H7 (cell line): ENCODE measurements around the gene ZC3H7B. TPM values are rescaled to one million over a fixed set of nuclear protein-coding genes. Genes with fewer than 3 reads are reported as not detected.

Experiments used
- DNase-seq: peaks from one replicate; pipeline ENCODE4 v3.0.0; 2012
- H3K27me3 ChIP-seq: 2 replicates; pipeline ENCODE4 v1.6.0; 2011; ENCODE audit warnings: mild to moderate bottlenecking, low read length; ENCODE audit not compliant: control insufficient read depth, insufficient read depth
- H3K36me3 ChIP-seq: replicated peaks from 2 replicates; pipeline ENCODE4 v1.5.1; 2011; ENCODE audit warnings: low read length; ENCODE audit not compliant: control insufficient read depth, insufficient read depth
- H3K4me3 ChIP-seq: 2 replicates; pipeline ENCODE4 v1.5.1; 2011; ENCODE audit warnings: low read depth, mild to moderate bottlenecking, control low read depth, low read length, moderate library complexity; ENCODE audit not compliant: insufficient read depth
- total RNA-seq: library from RNA; depleted of rRNA; stranded (reverse); fragments of >200 nt; shearing (Covaris generic); gene quantifications from 2 replicates; pipeline ENCODE4 v1.2.3, GENCODE V29; 2014

ZC3H7B gene
- total RNA-seq, 1 experiment from 2014 or later, result 58.2 TPM

DNA sequence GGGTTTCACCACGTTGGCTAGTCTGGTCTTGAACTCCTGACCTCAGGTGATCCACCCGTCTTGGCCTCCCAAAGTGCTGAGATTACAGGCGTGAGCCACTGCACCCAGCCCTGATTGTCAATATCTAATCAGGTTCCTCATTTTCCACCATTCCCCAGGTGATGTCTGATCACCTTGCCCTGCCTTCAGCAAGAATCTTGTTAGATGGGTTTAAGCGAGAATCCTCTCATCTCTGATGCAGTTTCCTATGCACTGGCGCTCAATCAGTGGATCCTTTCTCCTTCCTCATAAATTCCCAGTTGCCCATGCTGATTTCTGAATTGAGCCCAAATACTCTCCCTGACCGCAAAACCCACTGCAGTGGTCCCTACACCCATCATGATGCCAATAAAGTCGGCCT is 664 bp upstream of the ZC3H7B start:
- no peaks in the 10 kb centered on the region for H3K27me3 ChIP-seq
- H3K36me3 ChIP-seq, result peaks cover 4% of the 10 kb centered on the region; the same call in 1 of the 2 replicates
- peak overlapping the region; percentile 78; the same call in 1 of the 2 replicates for H3K4me3 ChIP-seq
- DNase-seq, result no peak

DNA sequence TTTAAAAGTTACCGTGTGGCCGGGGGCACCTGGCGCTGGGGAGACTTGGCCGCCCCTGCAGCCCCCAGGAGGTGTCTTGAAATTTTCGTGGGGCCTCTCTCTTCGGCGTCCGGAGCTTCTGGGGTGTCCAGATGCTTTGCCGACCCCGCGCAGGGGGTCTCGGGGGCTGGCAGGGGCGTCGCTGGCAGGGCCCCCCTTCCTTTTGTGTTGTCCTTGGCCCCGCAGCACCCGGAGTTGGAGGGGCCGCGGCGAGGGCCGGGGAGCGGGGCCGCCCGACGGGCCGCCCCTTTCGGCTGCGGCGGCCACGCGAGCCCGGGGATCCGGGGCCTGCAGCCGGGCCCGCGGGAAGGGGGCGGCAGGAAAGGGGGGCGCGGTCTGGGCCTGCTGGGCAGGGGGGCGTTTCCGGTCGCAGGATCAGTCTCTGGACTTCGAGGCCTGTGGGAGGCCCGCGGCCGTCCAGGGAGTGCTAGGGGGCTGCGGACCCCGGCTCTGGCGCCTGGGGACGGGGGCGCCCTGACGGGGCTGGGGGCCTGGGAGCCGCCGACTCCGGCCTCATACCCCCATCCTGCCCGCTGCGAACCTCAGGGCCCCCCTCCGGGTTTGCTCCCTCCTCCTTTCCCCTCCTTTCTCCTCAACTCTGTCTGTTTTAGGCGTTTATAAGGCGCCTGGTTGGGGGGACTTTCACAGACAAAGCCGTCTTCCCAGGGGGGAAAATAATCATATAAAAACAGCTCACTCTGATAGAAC is 869 bp downstream of the ZC3H7B start:
- DNase-seq, result peak; percentile 91
- Histone ChIP-seq H3K4me3 (peak overlapping the region; percentile 78), H3K36me3 (peaks cover 4% of the 10 kb centered on the region; the same call in 1 of the 2 replicates), H3K27me3 (no peaks in the 10 kb centered on the region)

DNA sequence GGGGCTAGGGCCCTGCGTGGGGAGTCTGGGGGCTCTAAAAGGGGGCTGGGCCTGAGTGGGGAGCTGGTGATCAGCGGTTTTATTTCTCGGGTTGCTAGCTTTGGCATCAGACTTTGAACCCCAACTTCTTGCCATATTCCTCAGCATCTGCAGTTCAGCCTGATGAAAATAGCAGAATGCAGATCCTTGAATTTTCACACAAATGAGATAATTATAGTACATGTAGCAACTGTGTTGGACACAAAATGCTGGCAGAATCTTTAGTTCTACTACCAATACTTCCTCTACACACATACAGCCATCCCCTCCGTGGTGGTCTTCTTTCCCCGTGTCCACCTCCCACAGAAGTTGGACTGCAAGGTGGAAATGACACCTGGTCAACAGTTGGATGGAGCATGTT is 1.5 kb downstream of the ZC3H7B start:
- no peak for DNase-seq
- H3K27me3 ChIP-seq, result no peaks in the 10 kb centered on the region
- H3K36me3 ChIP-seq, result peaks cover 5% of the 10 kb centered on the region; the same call in 1 of the 2 replicates
- H3K4me3 ChIP-seq, result peak overlapping the region; percentile 78

DNA sequence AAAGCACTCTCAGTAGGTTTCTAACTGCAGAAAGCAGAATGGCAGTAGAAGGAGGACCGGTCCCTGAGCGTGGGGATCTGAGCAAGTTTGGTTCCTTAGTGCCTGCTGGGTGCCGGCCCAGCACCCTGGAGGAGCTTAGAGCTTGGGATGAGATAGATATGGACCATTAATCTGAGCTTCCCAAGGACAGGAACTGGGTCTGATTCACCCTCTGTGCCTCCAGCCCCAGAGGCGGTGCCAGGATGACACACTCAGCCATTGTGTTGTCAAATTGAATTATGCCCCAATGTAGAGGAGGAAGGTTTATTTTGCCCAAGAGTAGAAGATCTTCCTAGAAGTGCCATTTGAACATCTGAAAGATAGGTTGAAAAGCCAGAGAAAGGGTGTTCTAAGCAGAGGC is 4.3 kb downstream of the ZC3H7B start:
- Histone ChIP-seq H3K4me3 (no peak overlapping the region), H3K27me3 (no peaks in the 10 kb centered on the region), H3K36me3 (peaks cover 5% of the 10 kb centered on the region; the same call in 1 of the 2 replicates)
- DNase-seq, result no peak

DNA sequence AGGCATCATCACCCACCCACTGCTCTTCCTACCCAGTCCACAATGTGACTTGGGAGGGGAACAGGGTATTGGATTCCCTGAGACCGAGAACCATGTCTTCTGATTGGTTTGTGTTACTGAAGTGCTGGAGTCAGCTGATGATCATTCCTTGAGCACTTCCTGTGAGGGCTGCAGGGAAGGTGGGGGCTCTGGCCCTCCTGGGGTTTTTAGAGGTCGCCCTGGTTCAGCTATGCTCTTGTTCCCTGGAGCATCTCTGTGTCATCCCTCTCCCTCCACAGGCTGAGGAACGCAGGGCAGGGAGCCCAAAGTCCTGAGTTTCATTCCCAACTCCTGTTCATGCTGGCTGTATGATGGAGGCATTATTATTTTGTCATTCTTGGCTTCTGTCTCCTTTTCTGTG is 6.7 kb downstream of the ZC3H7B start:
- no peak for DNase-seq
- Histone ChIP-seq H3K36me3 (peaks cover 5% of the 10 kb centered on the region; the same call in 1 of the 2 replicates), H3K4me3 (no peak overlapping the region), H3K27me3 (no peaks in the 10 kb centered on the region)

DNA sequence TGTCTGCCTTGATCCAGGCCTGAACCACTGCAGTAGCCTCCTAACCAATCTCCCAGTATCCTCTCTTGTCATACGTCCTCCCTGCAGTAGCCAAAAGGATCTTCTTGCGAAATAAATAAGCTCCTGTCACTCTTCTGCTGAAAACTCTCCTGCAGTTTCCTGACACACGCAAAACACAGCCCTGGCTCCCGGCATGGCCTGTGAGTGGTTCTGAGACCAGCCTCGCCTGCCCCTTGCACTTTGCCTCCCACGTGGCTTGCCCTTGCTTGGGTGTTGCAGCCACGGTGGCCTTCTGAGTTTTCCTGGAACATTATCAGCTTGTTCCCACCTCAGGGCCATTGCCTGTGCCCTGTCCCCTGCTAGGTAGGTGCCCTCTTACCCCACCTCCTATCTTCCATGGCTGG is 7.2 kb downstream of the ZC3H7B start:
- H3K27me3 ChIP-seq, result no peaks in the 10 kb centered on the region
- no peak overlapping the region for H3K4me3 ChIP-seq
- DNase-seq, result no peak
- peaks cover 5% of the 10 kb centered on the region; the same call in 1 of the 2 replicates for H3K36me3 ChIP-seq

DNA sequence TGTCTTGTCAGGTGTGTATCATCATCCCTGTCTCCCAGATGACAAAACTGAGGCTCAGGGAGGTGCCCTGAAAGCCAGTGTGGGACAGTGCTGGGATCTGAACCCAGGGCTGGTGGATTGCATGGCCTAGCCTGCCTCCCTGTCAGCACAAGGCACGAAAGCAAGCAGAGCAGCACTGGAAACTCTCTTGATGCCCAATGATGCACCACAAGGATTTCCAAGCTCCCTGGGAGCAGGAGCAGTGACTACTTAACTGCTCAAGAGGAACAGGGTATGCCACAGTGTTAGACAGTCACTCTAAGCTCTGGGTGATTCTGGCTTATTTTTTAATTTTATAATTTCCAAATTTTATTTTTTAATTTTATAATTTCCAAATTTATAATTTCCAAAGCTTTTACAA is 9.0 kb downstream of the ZC3H7B start:
- no peaks in the 10 kb centered on the region for H3K27me3 ChIP-seq

DNA sequence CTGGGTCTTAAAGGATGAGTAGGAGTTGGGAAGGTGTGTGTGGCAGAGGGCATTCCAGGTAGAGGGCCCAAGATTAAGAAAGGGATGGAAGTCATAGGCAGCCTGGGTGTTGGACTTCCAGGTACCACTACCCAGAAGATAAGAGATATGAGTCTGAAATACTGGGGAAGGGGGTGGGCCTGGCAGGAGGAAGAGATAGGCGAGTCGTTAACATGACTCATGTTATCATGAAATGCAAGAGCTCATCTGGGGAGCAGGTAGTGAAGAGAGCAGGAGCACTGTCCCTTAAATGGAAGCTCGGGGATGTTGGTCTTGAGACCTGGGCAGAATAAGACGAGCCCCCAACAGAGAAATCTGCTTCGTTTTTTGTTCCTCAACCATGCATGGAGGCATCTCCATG is 10.2 kb downstream of the ZC3H7B start:
- H3K4me3 ChIP-seq, result no peak overlapping the region
- peaks cover 3% of the 10 kb centered on the region for H3K36me3 ChIP-seq
- no peaks in the 10 kb centered on the region for H3K27me3 ChIP-seq
- DNase-seq, result no peak

More for the DNA sequence above, 9.0 kb downstream of the ZC3H7B start:
- Histone ChIP-seq H3K36me3 (peaks cover 1% of the 10 kb centered on the region; the same call in 1 of the 2 replicates), H3K4me3 (no peak overlapping the region)
- DNase-seq, result no peak

DNA sequence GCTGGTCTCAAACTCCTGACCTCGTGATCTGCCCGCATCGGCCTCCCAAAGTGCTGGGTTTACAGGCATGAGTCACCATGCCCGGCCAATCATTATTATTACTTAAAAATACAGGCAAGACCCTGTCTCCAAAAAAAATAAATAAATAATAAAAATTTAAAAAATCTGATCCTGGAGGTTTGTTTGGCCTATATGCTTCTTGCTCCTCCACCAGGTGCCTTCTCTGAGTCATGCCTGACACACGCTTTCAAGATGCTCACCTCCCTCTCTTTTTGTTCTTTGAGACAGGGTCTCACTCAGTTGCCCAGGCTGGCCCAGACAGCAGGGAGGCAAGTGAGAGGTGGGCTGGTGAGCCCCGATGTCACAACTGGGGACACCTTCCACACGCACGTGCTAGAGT is 13.5 kb downstream of the ZC3H7B start:
- no peak overlapping the region for H3K4me3 ChIP-seq
- no peaks in the 10 kb centered on the region for H3K27me3 ChIP-seq
- H3K36me3 ChIP-seq, result peaks cover 2% of the 10 kb centered on the region
- DNase-seq, result no peak

DNA sequence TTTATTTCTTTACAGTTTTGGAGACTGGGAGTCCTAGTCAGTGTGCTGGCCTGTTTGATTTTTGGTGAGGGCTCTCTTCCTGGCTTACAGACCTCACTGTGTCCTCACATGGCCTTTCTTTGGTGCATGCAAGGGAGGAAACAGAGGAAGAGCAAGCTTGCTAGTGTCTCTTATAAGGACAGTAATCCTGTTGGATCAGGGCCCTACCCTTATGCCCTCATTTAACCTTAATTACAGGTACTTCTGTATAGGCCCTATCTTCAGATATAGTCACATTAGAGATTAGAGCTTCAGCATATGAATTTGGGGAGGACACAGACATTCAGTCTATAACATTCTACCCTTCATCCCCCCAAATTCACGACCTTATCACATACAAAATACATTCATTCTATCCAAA is 14.3 kb downstream of the ZC3H7B start:
- no peaks in the 10 kb centered on the region for H3K27me3 ChIP-seq
- H3K36me3 ChIP-seq, result peaks cover 2% of the 10 kb centered on the region
- no peak for DNase-seq
- H3K4me3 ChIP-seq, result no peak overlapping the region

DNA sequence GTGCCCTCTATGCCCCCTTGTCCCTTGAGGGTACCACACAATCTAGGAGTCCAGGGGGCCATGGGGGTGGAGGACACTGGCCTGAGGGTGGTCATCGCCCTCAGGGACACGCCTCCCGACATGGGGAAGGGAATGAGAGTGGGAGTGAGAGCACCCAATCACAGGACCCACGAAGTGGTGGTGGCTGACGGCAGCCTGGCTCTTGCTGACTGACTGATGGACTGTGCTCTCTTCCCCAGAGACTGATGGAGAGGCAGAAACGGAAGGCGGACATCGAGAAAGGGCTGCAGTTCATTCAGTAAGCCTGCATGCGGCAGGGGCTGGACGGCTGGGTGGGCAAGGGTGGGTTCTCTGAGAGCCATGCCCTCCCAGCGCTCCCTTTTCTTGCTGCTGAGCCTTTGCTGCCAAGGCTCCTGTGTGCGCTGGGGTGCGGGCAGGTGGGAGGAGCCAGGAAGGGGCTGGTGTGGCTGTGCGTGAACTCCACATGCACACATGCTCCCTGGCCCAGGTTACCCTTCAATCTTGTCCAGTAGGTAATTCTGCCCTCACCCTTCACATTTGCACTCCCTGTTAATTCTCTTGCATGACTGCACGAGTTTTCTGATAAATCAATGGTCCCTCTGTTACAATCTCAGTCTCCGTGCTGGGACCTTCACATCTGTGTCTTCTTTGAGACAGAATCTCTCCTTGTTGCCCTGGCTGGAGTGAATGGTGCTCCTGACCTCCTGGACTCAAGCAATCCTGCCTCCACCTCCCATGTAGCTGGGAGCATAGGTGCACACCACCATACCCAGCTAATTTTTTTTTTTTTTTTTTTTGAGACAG is 19.3 kb downstream of the ZC3H7B start:
- Histone ChIP-seq H3K27me3 (no peaks in the 10 kb centered on the region), H3K4me3 (no peak overlapping the region), H3K36me3 (peaks cover 9% of the 10 kb centered on the region)
- no peak for DNase-seq

DNA sequence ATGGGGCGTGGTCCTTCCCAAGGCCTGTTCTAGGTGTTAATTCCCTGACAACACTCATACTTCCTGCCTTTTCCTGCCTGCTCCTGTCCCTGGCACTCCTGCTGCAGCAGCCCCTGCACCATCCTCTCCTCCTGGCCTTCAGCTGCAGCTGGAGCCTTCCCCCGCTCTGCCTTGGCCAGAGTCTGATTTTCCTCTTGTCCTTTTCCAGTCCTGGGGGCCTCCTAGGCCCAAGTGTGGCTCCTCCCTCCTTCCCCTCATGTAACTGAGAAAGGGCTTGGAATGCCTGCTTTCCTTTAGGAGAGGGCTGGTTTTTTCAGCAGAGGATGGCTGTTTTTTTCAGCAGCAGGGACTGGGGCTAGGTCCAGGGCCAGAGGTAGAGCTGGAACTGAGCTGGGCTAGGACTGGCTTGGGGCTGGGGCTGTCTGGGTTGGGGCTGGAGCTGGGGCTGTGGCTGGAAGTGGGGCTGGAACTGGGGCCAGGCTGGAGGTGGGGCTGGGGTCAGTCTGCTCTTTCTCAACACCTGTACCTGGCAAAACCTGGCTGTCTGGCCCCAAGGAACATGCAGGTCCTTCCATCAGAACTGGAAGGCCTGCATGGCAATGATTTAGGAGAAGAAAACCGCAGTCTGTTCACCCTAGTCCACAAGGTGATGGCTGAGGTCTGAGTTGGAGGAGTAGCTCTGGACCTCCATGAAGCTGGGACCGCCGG is 23.6 kb downstream of the ZC3H7B start:
- Histone ChIP-seq H3K36me3 (peaks cover 28% of the 10 kb centered on the region), H3K4me3 (no peak overlapping the region), H3K27me3 (no peaks in the 10 kb centered on the region)
- no peak for DNase-seq

DNA sequence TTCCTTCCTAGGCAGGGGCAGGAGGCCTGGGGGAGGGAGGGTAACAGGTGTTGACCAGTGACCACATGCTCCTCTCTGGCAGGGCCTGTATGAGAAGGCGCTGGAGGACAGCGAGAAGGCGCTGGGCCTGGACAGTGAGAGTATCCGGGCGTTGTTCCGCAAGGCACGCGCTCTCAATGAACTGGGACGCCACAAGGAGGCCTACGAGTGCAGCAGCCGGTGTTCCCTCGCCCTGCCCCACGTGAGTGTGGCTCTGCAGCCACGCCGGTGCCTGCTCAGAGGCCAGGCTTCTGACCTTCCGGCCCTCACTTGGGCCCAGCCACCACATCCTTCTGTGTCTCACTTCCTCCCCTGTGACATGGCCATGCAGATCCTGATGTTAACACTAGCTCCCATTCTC is 25.8 kb downstream of the ZC3H7B start:
- no peaks in the 10 kb centered on the region for H3K27me3 ChIP-seq
- peaks cover 36% of the 10 kb centered on the region for H3K36me3 ChIP-seq
- no peak overlapping the region for H3K4me3 ChIP-seq
- no peak for DNase-seq

DNA sequence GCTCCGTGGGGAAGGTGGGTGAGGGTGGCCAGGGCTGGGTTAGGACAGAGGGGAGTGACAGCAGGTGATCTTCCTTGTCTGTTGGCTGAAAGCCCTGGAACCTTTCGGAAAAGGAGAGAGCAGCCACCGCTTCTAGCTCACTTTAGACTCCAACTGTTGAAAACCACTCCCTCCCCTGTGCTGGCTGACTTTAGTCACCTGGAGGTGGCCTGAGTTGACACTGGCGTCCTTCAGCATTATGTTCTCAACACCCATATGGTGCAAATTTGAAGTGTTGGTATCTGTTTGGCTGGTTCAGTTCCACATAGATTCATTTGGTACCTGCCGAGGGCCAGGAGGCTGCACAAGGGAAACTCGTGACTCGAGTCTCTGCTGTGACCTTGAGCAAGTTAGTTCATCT is 28.8 kb downstream of the ZC3H7B start:
- no peak overlapping the region for H3K4me3 ChIP-seq
- H3K27me3 ChIP-seq, result no peaks in the 10 kb centered on the region
- no peak for DNase-seq
- H3K36me3 ChIP-seq, result peaks cover 40% of the 10 kb centered on the region
